ENCODE measurements around the gene TBC1D16.
"Not testable (repeated sequence)": the region's sequence is repeated elsewhere in the genome, so short reads cannot be mapped to it uniquely, and the experiment has no call there.

Gene TBC1D16

GRCh38 chr17:79959042-79959441 is 76.6 kb downstream of the TBC1D16 start:
- Histone ChIP-seq H3K4me3 (no peak overlapping the region), H3K36me3 (no peaks in the 10 kb centered on the region), H3K27me3 (no peaks in the 10 kb centered on the region), H3K4me1 (no peaks in the 10 kb centered on the region), H3K9me3 (no peaks in the 10 kb centered on the region), H3K27ac (no peak overlapping the region)
- TF ChIP-seq, protein P1, sequence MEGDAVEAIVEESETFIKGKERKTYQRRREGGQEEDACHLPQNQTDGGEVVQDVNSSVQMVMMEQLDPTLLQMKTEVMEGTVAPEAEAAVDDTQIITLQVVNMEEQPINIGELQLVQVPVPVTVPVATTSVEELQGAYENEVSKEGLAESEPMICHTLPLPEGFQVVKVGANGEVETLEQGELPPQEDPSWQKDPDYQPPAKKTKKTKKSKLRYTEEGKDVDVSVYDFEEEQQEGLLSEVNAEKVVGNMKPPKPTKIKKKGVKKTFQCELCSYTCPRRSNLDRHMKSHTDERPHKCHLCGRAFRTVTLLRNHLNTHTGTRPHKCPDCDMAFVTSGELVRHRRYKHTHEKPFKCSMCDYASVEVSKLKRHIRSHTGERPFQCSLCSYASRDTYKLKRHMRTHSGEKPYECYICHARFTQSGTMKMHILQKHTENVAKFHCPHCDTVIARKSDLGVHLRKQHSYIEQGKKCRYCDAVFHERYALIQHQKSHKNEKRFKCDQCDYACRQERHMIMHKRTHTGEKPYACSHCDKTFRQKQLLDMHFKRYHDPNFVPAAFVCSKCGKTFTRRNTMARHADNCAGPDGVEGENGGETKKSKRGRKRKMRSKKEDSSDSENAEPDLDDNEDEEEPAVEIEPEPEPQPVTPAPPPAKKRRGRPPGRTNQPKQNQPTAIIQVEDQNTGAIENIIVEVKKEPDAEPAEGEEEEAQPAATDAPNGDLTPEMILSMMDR (IDR thresholded peaks at IDR 0.05) = no peak
- intact Hi-C loops (cut with DNase I; ENCODE audit: low total_unique reads) = no loop called here
- no peak for DNase-seq

- peak in 1 of 2 donors; percentile 28 for DNase-seq
- Histone ChIP-seq H3K27ac (no peak overlapping the region), H3K4me1 (peaks cover 0 to 9% (median 8%) of the 10 kb centered on the region in 4 donors), H3K4me3 (no peak overlapping the region), H3K9me3 (no peaks in the 10 kb centered on the region), H3K36me3 (no peaks in the 10 kb centered on the region), H3K27me3 (no peaks in the 10 kb centered on the region)
- TF ChIP-seq, protein P1 (IDR thresholded peaks at IDR 0.05) = no peak
- intact Hi-C loops (cut with DNase I; ENCODE audit: low total_unique reads) = no loop called here
These were observed 78.8 kb downstream of the TBC1D16 start for GRCh38 chr17:79956853-79957252.

DNA sequence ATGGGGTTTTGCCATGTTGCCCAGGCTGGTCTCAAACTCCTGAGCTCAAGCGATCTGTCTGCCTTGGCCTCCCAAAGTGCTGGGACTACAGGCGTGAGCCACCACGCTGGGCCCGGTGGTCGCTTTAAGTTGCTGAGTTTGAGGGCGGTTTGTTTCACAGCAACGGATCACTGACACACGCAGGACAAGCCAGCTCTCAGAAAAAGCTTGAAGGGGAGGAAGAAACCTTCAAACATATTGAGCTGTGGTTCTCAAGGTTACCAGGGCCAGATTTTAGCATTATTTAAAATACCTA is 79.3 kb downstream of the TBC1D16 start:
- H3K27ac ChIP-seq; H3K9me3 ChIP-seq; intact Hi-C loops (cut with DNase I; ENCODE audit: low total_unique reads); H3K36me3 ChIP-seq; H3K27me3 ChIP-seq; H3K4me3 ChIP-seq; DNase-seq: not testable (repeated sequence)
- peaks cover 0 to 14% (median 13%) of the 10 kb centered on the region in 4 donors for H3K4me1 ChIP-seq

DNA sequence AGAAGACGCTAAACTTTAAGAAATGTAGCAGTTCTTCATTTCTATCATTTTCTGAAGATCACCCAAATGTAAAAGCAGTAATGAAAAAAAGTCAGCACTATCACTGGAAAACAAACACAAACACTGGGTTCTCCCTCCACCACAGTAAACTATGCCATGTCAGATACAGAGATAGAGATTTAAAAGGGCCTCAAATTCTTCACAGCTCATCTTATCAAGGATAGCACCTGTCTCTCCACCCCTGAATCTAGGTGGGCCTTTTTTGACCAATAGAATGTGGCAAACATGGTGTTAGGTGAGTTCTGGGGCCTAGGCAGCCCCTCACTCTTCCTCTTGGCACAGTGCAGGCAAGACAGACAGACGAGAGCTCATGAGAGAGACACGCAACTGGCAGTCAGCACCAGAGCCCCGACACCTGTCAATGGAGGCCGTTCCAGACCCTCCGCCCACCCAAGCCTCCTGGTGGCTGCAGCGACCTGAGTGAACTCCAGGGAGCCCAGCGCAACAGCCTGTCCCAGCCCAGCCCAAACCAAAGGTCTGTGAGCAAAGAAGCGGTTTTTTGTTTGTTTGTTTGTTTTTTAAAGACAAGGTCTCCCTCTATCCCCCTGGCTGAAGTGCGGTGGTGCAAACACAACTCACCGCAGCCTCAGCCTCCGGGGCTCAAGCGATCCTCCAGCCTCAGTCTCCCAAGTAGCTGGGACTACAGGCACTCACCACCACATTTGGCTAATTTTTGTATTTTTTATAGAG is 79.8 kb downstream of the TBC1D16 start:
- Histone ChIP-seq H3K4me3 (no peak overlapping the region), H3K36me3 (no peaks in the 10 kb centered on the region), H3K27ac (no peak overlapping the region), H3K9me3 (no peaks in the 10 kb centered on the region), H3K4me1 (peaks cover 0 to 19% (median 18%) of the 10 kb centered on the region in 4 donors), H3K27me3 (no peaks in the 10 kb centered on the region)
- TF ChIP-seq, protein P1 (IDR thresholded peaks at IDR 0.05) = no peak
- intact Hi-C loops (cut with DNase I; ENCODE audit: low total_unique reads) = no loop called here
- peak in 1 of 2 donors; percentile 56 for DNase-seq

GRCh38 chr17:79955167-79955549 is 80.5 kb downstream of the TBC1D16 start:
- intact Hi-C loops (cut with DNase I; ENCODE audit: low total_unique reads) = no loop called here
- Histone ChIP-seq H3K36me3 (peaks cover 0 to under 1% (median 0%) of the 10 kb centered on the region in 3 donors), H3K27me3 (no peaks in the 10 kb centered on the region), H3K9me3 (no peaks in the 10 kb centered on the region), H3K4me1 (peaks cover 0 to 26% (median 24%) of the 10 kb centered on the region in 4 donors), H3K4me3 (no peak overlapping the region), H3K27ac (no peak overlapping the region)
- TF ChIP-seq, protein P1 (IDR thresholded peaks at IDR 0.05) = no peak
- DNase-seq = peak in 1 of 2 donors; percentile 33

DNA sequence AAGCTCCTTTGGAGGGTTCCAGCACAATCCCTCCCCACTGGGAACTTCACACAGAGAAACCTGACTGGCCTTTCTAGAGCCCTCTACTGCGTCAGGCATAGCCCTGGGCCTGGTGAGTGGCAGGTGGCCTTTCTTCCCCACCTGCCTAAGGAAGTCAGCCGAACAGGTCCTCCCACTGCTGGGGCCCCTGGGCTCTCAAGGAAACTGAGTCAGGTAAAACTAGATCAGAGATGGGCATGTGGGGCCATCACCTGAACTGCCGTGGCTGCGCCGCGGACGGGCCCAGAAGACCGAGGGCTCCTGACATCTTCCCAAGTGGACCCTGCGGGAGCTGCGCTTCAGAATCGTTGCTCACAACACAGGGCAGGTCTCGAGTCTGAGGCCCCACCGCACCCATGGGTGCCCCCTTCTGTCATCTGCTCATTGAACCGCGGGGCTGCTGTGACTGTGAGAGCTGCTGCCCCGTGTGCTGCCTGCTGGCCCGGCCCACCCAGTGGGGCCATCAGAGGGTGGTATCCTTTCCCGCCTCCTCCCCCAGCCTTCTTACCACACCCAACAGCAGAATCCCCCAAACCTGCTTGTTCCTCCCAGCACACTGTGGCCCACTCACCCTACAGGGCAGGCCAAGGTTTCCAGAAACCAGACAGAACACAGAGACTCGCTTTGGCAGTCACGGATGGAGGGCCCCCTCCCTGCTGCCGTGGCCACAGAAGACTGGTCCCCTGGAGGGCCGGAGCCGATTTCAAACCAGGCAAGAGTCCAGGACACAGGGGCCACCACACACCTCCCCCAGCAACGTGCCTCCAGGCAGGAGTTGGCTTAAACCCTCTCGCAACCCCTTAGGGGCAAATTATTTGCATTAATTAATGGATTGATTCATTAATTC is 81.1 kb downstream of the TBC1D16 start:
- intact Hi-C loops (cut with DNase I; ENCODE audit: low total_unique reads) = no loop called here
- Histone ChIP-seq H3K27ac (no peak overlapping the region), H3K9me3 (no peaks in the 10 kb centered on the region), H3K27me3 (no peaks in the 10 kb centered on the region), H3K36me3 (peaks cover 0 to 7% (median 3%) of the 10 kb centered on the region in 3 donors), H3K4me3 (no peak overlapping the region), H3K4me1 (peaks cover 0 to 27% (median 24%) of the 10 kb centered on the region in 4 donors)
- DNase-seq = peak in 1 of 2 donors; percentile 51
- TF ChIP-seq, protein P1 (IDR thresholded peaks at IDR 0.05) = no peak
